ENCODE results near the gene HNF1A. TPM values are rescaled to one million over a fixed set of nuclear protein-coding genes. Genes with fewer than 3 reads are reported as not detected.

Gene HNF1A
- total RNA-seq, 1 experiment from 2014 or later, result not detected

DNA sequence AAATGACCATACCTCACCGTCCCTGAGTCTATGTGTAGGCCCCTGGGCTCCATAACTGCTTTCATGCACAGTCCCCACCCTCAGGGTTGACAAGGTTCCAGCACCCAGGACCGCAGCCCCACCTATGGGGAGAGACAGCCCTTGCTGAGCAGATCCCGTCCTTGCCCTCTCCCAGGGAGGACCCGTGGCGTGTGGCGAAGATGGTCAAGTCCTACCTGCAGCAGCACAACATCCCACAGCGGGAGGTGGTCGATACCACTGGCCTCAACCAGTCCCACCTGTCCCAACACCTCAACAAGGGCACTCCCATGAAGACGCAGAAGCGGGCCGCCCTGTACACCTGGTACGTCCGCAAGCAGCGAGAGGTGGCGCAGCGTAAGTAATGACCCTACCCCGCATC lies 10.3 kb downstream of the HNF1A start:
- Histone ChIP-seq H3K9ac (ENCODE audit: low read length) (no peak overlapping the region), H3K9me2 (ENCODE audit: insufficient read depth) (no peaks in the 10 kb centered on the region), H2AFZ (ENCODE audit: low read depth, low read length, poor library complexity, severe bottlenecking) (no peak overlapping the region), H3K27ac (ENCODE audit: low read depth, low read length) (no peak overlapping the region), H4K20me1 (ENCODE audit: insufficient read depth) (no peaks in the 10 kb centered on the region), H3K4me3 (replicated peaks in 1 of 2; ENCODE audit: low read depth in 1 of 2, low read length in 2 of 2) (no peak overlapping the region), H3K9me3 (ENCODE audit: control insufficient read depth in 1 of 2, insufficient read depth in 1 of 2, low read depth in 1 of 2, low read length in 2 of 2) (no peaks in the 10 kb centered on the region), H3K79me2 (ENCODE audit: insufficient read depth, low read length) (no peaks in the 10 kb centered on the region), H3K4me1 (ENCODE audit: control insufficient read depth in 1 of 2, insufficient read depth in 2 of 2, low read length in 2 of 2) (peaks cover 0 to 6% of the 10 kb centered on the region in 2 experiments; a peak in 3 of 4 replicates), H3K4me2 (ENCODE audit: low read length) (no peak overlapping the region), H3K36me3 (ENCODE audit: control insufficient read depth in 1 of 2, insufficient read depth in 2 of 2, low read length in 2 of 2) (no peaks in the 10 kb centered on the region), H3K27me3 (ENCODE audit: insufficient read depth, low read length) (no peaks in the 10 kb centered on the region)
- ATAC-seq (no peak), DNase-seq (ENCODE audit: low read depth, low spot score) (no peak)
- ChIA-PET RAD21 (ENCODE audit: low non-redundant PET in 1 of 2, low total read pairs in 2 of 2, uncharacterized antibody in 2 of 2, unreplicated experiment in 2 of 2) (interaction anchor here in 1 of 2 experiments (0.6 kb wide), 1 partner anchor 403 kb away, joined by 3 read pairs; no protein-coding TSS in a partner anchor), POLR2A (no interaction called here), CTCF (no interaction called here)
- TF ChIP-seq TCF7L2 (IDR thresholded peaks at IDR 0.05; ENCODE audit: borderline replicate concordance, extremely low read depth, insufficient read depth, insufficient read length), result no peak
- TF ChIP-seq POLR2AphosphoS5 (IDR thresholded peaks at IDR 0.05; ENCODE audit: low read depth, low read length), result no peak
- no peak for TF ChIP-seq SIN3A (IDR thresholded peaks at IDR 0.05; ENCODE audit: low read depth)
- TF ChIP-seq, protein P1, sequence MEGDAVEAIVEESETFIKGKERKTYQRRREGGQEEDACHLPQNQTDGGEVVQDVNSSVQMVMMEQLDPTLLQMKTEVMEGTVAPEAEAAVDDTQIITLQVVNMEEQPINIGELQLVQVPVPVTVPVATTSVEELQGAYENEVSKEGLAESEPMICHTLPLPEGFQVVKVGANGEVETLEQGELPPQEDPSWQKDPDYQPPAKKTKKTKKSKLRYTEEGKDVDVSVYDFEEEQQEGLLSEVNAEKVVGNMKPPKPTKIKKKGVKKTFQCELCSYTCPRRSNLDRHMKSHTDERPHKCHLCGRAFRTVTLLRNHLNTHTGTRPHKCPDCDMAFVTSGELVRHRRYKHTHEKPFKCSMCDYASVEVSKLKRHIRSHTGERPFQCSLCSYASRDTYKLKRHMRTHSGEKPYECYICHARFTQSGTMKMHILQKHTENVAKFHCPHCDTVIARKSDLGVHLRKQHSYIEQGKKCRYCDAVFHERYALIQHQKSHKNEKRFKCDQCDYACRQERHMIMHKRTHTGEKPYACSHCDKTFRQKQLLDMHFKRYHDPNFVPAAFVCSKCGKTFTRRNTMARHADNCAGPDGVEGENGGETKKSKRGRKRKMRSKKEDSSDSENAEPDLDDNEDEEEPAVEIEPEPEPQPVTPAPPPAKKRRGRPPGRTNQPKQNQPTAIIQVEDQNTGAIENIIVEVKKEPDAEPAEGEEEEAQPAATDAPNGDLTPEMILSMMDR (IDR thresholded peaks at IDR 0.05 in 2 of 3, conservative IDR thresholded peaks at IDR 0.05 in 1 of 3; ENCODE audit: borderline replicate concordance in 1 of 3, insufficient read depth in 1 of 3, low read depth in 2 of 3, low read length in 2 of 3), result no peak
- no peak for TF ChIP-seq ZFX (IDR thresholded peaks at IDR 0.05)
- TF ChIP-seq FOSL1 (IDR thresholded peaks at IDR 0.05; ENCODE audit: low read depth), result no peak
- intact Hi-C loops (cut with micrococcal nuclease), result no loop called here
- no TSS peak for BruUV-seq (replicated peaks)

- Histone ChIP-seq H2AFZ (ENCODE audit: low read depth, low read length, poor library complexity, severe bottlenecking) (no peak overlapping the region), H3K9ac (ENCODE audit: low read length) (no peak overlapping the region), H3K36me3 (ENCODE audit: control insufficient read depth in 1 of 2, insufficient read depth in 2 of 2, low read length in 2 of 2) (no peaks in the 10 kb centered on the region), H3K4me2 (ENCODE audit: low read length) (no peak overlapping the region), H3K9me3 (ENCODE audit: control insufficient read depth in 1 of 2, insufficient read depth in 1 of 2, low read depth in 1 of 2, low read length in 2 of 2) (no peaks in the 10 kb centered on the region), H3K27me3 (ENCODE audit: insufficient read depth, low read length) (no peaks in the 10 kb centered on the region), H3K9me2 (ENCODE audit: insufficient read depth) (no peaks in the 10 kb centered on the region), H3K4me1 (ENCODE audit: control insufficient read depth in 1 of 2, insufficient read depth in 2 of 2, low read length in 2 of 2) (no peaks in the 10 kb centered on the region; a peak in 1 of 4 replicates), H3K27ac (ENCODE audit: low read depth, low read length) (no peak overlapping the region), H4K20me1 (ENCODE audit: insufficient read depth) (no peaks in the 10 kb centered on the region), H3K4me3 (replicated peaks in 1 of 2; ENCODE audit: low read depth in 1 of 2, low read length in 2 of 2) (no peak overlapping the region), H3K79me2 (ENCODE audit: insufficient read depth, low read length) (no peaks in the 10 kb centered on the region)
- DNase-seq (ENCODE audit: low read depth, low spot score) (no peak), ATAC-seq (no peak)
- POLR2A ChIA-PET, result no interaction called here
- BruUV-seq (replicated peaks), result no TSS peak
- RAD21 ChIA-PET (ENCODE audit: low non-redundant PET in 1 of 2, low total read pairs in 2 of 2, uncharacterized antibody in 2 of 2, unreplicated experiment in 2 of 2), result no interaction called here
- CTCF ChIA-PET, result interaction anchor here (1.0 kb wide), 1 partner anchor 18 kb away, joined by 3 read pairs; no protein-coding TSS in a partner anchor
- intact Hi-C loops (cut with micrococcal nuclease), result no loop called here
- TF ChIP-seq SIN3A (IDR thresholded peaks at IDR 0.05; ENCODE audit: low read depth) (no peak), FOSL1 (IDR thresholded peaks at IDR 0.05; ENCODE audit: low read depth) (no peak)
Measured at GRCh38 chr12:120989687-120990086, 11.3 kb downstream of the HNF1A start.
